AG09309 (cell line): ENCODE data around the gene LRRC4C.
"Not testable (repeated sequence)": the region's sequence is repeated elsewhere in the genome, so short reads cannot be mapped to it uniquely, and the experiment has no call there.

Source experiments
- DNase-seq: peaks from one replicate; pipeline ENCODE4 v3.0.0-alpha.2; 2010; ENCODE audit warnings: low read depth
- H3K4me3 ChIP-seq: 2 replicates; pipeline ENCODE4 v1.5.1; 2011; ENCODE audit warnings: mild to moderate bottlenecking, low read depth, low read length, moderate library complexity; ENCODE audit not compliant: control insufficient read depth
- CTCF ChIP-seq: IDR thresholded peaks from 2 replicates; pipeline ENCODE4 v1.5.1; 2011; ENCODE audit warnings: mild to moderate bottlenecking, low read depth, low read length, inconsistent platforms; ENCODE audit not compliant: insufficient read depth, control insufficient read depth; ENCODE audit errors: missing control alignments

LRRC4C gene

GRCh38 chr11:40183073-40184064, 1276.1 kb downstream of the LRRC4C start:
- TF ChIP-seq CTCF = no peak

GRCh38 chr11:40179541-40179940, 1279.9 kb downstream of the LRRC4C start:
- no peak for DNase-seq
- no peak for TF ChIP-seq CTCF
- H3K4me3 ChIP-seq = no peak overlapping the region

More at GRCh38 chr11:40183073-40184064, 1276.1 kb downstream of the LRRC4C start:
- DNase-seq = no peak
- no peak overlapping the region for H3K4me3 ChIP-seq

- no peak for TF ChIP-seq CTCF
- no peak overlapping the region for H3K4me3 ChIP-seq
- DNase-seq = no peak
Measured at GRCh38 chr11:40178470-40178869, 1281.0 kb downstream of the LRRC4C start.

GRCh38 chr11:40175980-40176379, 1283.5 kb downstream of the LRRC4C start:
- no peak for DNase-seq
- no peak overlapping the region for H3K4me3 ChIP-seq
- TF ChIP-seq CTCF = no peak

GRCh38 chr11:40170078-40170477, 1289.4 kb downstream of the LRRC4C start:
- no peak for DNase-seq
- H3K4me3 ChIP-seq = no peak overlapping the region
- TF ChIP-seq CTCF = no peak

- no peak for DNase-seq
- TF ChIP-seq CTCF = no peak
- no peak overlapping the region for H3K4me3 ChIP-seq
Measured at GRCh38 chr11:40168414-40168813, 1291.0 kb downstream of the LRRC4C start.

- DNase-seq, H3K4me3 ChIP-seq: not testable (repeated sequence)
Measured at GRCh38 chr11:40167805-40168204, 1291.6 kb downstream of the LRRC4C start.
